ENCODE measurements around the gene B4GAT1.

- TF ChIP-seq CTCF (IDR thresholded peaks at IDR 0.05) = no peak
- no peak for TF ChIP-seq POLR2A (IDR thresholded peaks at IDR 0.05)
These were observed 18.5 kb upstream of the B4GAT1 start for GRCh38 chr11:66365711-66366619.
